BJ (cell line): ENCODE results near the gene KIRREL3. TPM values are rescaled to one million over a fixed set of nuclear protein-coding genes. Genes with fewer than 3 reads are reported as not detected.
A peak's percentile ranks its signal among the peaks of the same experiment; 100 is the strongest.

ENCODE experiments used
- CTCF ChIA-PET: fragments of 350-600 bp; formaldehyde crosslinking; extraction: SDS; loops from one replicate; lab custom pipeline; 2021; ENCODE audit warnings: antibody characterized with exemption, inconsistent platforms; lab: Yijun Ruan, JAX
- POLR2A ChIA-PET: fragments of 300-600 bp; sonication (Branson Sonifier 250); formaldehyde crosslinking; extraction: SDS; loops from one replicate; lab custom pipeline; 2021; ENCODE audit warnings: antibody characterized with exemption; lab: Charles Lee
- DNase-seq: peaks from one replicate; pipeline ENCODE4 v3.0.0-alpha.2; 2011; ENCODE audit warnings: low read depth
- H3K27me3 ChIP-seq: 2 replicates; pipeline ENCODE4 v1.6.0; 2011; ENCODE audit warnings: low read length; ENCODE audit not compliant: control insufficient read depth, insufficient read depth
- H3K36me3 ChIP-seq: 2 replicates; pipeline ENCODE4 v1.5.1; 2011; ENCODE audit warnings: low read length; ENCODE audit not compliant: control insufficient read depth, insufficient read depth
- H3K4me3 ChIP-seq: 2 replicates; pipeline ENCODE4 v1.5.1; 2011; ENCODE audit warnings: low read depth, mild to moderate bottlenecking, control low read depth, low read length
- CTCF ChIP-seq: IDR thresholded peaks from 2 replicates; pipeline ENCODE4 v1.5.1; 2011; ENCODE audit warnings: low read depth, mild to moderate bottlenecking, control low read depth, inconsistent platforms, low read length, moderate library complexity; ENCODE audit not compliant: insufficient read depth
- polyA plus RNA-seq: library from polyadenylated mRNA; depleted of rRNA; stranded (reverse); fragments of >200 nt; gene quantifications from 2 replicates; pipeline ENCODE4 v1.2.3, GENCODE V29; 2011

Gene KIRREL3
- polyA plus RNA-seq, 1 experiment: 19.6 TPM

- ChIA-PET CTCF (no interaction called here), POLR2A (no interaction called here)
- Histone ChIP-seq H3K27me3 (no peaks in the 10 kb centered on the region), H3K36me3 (no peaks in the 10 kb centered on the region), H3K4me3 (no peak overlapping the region)
- TF ChIP-seq CTCF: no peak
- DNase-seq: no peak
These were observed 161.8 kb downstream of the KIRREL3 start for GRCh38 chr11:126838779-126839178.

DNA sequence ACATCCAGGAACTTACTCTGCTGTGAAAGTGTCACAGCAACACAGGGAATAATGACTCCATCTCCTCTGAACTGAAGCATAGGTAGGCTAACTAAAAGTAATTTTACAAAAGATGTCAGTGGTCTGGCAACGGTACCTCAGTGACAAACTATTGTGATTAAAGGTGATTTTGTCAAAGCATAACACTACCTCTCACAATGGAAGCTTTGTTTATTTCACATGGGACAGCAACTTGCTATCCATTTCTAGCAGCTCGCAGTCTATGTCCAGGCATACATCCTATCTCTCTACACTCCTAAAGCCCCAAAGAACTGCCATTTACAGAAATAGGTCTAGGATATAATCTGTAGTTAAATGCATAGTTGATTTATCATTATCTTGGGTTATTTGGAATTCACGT, 163.0 kb downstream of the KIRREL3 start:
- ChIA-PET POLR2A (no interaction called here), CTCF (no interaction called here)
- no peak for DNase-seq
- TF ChIP-seq CTCF: no peak
- Histone ChIP-seq H3K27me3 (no peaks in the 10 kb centered on the region), H3K36me3 (no peaks in the 10 kb centered on the region), H3K4me3 (no peak overlapping the region)

DNA sequence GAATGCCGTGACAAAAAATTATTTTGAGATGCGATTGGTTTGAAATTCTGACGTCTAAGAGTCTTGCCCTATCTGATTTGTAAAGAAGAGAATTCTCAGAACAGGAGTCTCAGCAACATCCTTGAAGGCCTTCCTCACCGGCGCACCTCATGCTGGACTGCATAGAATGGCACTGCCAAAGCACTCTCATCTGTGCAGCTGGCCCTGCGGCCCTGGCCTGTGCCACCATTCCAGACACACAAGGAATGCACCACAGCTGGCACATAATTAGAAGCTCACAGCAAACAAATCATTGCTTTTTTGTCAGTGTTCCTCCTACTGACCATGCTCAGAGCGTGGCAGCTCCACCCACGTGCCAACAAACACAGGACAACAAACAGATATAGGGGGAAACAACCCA, 166.0 kb downstream of the KIRREL3 start:
- POLR2A ChIA-PET: interaction anchor here (0.6 kb wide), 1 partner anchor 158 kb away, joined by 5 read pairs; no protein-coding TSS in a partner anchor
- TF ChIP-seq CTCF: no peak
- H3K4me3 ChIP-seq: no peak overlapping the region
- H3K27me3 ChIP-seq: no peaks in the 10 kb centered on the region
- CTCF ChIA-PET: interaction anchor here (0.8 to 2.4 kb wide), 4 partner anchors 11 to 156 kb away, joined by 3 to 8 read pairs (median 4); no protein-coding TSS in a partner anchor
- DNase-seq: no peak
- no peaks in the 10 kb centered on the region for H3K36me3 ChIP-seq

DNA sequence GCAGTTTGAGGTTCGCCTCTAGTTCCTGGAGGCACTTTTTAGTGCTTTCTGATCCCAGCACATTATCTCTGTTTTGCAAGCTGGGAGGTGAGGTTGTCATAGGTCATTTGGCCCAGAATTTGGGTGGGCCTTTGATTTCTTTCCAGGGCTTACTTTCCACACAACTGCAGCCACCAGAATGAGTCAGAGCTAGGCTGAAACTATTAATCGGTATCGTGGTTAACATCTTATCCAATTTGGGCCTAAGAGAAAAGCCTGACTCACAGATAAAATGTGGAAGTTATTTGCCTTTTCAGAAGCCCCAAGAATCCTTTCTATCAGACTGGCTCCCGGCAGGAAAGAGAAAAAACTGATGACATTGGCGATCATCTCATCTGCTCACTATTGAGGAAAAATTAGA, 166.4 kb downstream of the KIRREL3 start:
- ChIA-PET CTCF (interaction anchor here (1.4 to 2.4 kb wide), 3 partner anchors 10 to 156 kb away, joined by 3 to 8 read pairs (median 3); no protein-coding TSS in a partner anchor), POLR2A (no interaction called here)
- peak; percentile 88 for DNase-seq
- no peak overlapping the region for H3K4me3 ChIP-seq
- no peak for TF ChIP-seq CTCF
- H3K36me3 ChIP-seq: no peaks in the 10 kb centered on the region
- no peaks in the 10 kb centered on the region for H3K27me3 ChIP-seq

DNA sequence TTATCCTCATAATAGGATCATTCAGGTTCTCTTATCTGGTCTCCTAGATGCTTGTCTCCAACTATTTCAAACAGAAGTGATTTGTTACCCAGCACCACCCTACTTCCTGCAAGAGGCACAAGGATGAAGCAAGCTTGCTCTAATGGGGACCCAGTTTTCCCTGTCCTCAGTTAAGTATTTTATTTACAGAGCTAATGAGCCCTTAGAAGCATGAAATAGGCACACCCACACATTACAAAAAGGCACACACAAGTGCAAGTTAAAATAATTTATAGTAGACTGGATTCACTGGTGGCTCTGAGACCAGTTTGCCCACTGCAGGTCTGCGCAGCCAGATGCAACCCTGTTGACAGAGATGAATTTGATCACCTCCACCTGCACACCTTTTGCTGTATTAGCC, 167.5 kb downstream of the KIRREL3 start:
- H3K27me3 ChIP-seq: no peaks in the 10 kb centered on the region
- POLR2A ChIA-PET: no interaction called here
- no peak overlapping the region for H3K4me3 ChIP-seq
- CTCF ChIA-PET: interaction anchor here (0.6 to 1.6 kb wide), 5 partner anchors 9 to 226 kb away, joined by 3 read pairs; no protein-coding TSS in a partner anchor
- no peaks in the 10 kb centered on the region for H3K36me3 ChIP-seq
- no peak for DNase-seq
- no peak for TF ChIP-seq CTCF
